B cell (primary cell): Measurements from ENCODE around the gene TRAF3. TPM values are rescaled to one million over a fixed set of nuclear protein-coding genes. Genes with fewer than 3 reads are reported as not detected.

Source experiments
- ATAC-seq: fragments of 200-7000 bp; cut with Tn5 transposase; one replicate; pipeline ENCODE4 v1.10.0; 2021; ENCODE audit warnings: low read depth, mild to moderate bottlenecking, moderate number of reproducible peaks, moderate library complexity
- CTCF ChIA-PET: fragments of 350-600 bp; sonication (Branson Sonifier 250); formaldehyde crosslinking; loops from one replicate; lab custom pipeline; 2021; ENCODE audit warnings: antibody characterized with exemption, inconsistent platforms; lab: Charles Lee
- POLR2A ChIA-PET: fragments of 350-600 bp; sonication (Branson Sonifier 250); formaldehyde crosslinking; loops from one replicate; lab custom pipeline; 2021; ENCODE audit warnings: antibody characterized with exemption; lab: Charles Lee
- DNase-seq: peaks from one replicate; pipeline ENCODE4 v3.0.0; 2013
- H2AFZ ChIP-seq: 2 replicates; pipeline ENCODE4 v1.6.1; 2012; ENCODE audit warnings: mild to moderate bottlenecking, low read depth, low read length; ENCODE audit not compliant: insufficient read depth, poor library complexity, severe bottlenecking
- H3K27ac ChIP-seq, 2 donors: 1 replicate in 1 of 2; 2 replicates in 1 of 2; pipeline ENCODE4 v1.5.1; 2012 to 2013; ENCODE audit warnings: low read length in 2 of 2, mild to moderate bottlenecking in 2 of 2, moderate library complexity in 1 of 2
- H3K27me3 ChIP-seq, 4 experiments: fragments of 200-600 bp in 1 of 4; sonication (generic) in 1 of 4; replicated peaks in 1 of 4; 1 replicate in 2 of 4; 2 replicates in 2 of 4; pipeline versions ENCODE4 v1.6.1 to v1.7.0; 2013 to 2016; ENCODE audit warnings: low read length in 3 of 4, mild to moderate bottlenecking in 2 of 4, mixed read lengths in 1 of 4, moderate library complexity in 1 of 4; ENCODE audit not compliant: insufficient read depth in 4 of 4, control insufficient read depth in 3 of 4; ENCODE audit errors: control extremely low read depth in 1 of 4
- H3K36me3 ChIP-seq, 2 experiments: replicated peaks in 1 of 2; 1 replicate in 1 of 2; 2 replicates in 1 of 2; pipeline versions ENCODE4 v1.6.1 to v1.7.1; 2013; ENCODE audit warnings: low read length in 1 of 2; ENCODE audit not compliant: insufficient read depth in 2 of 2, control insufficient read depth in 1 of 2; ENCODE audit errors: control extremely low read depth in 1 of 2, extremely low read depth in 1 of 2
- H3K4me1 ChIP-seq, 2 donors: fragments of 200-600 bp in 1 of 2; sonication (generic) in 1 of 2; 1 replicate in 1 of 2; 2 replicates in 1 of 2; pipeline versions ENCODE4 v1.5.1 to v1.6.1; 2013 to 2017; ENCODE audit warnings: low read length in 2 of 2; ENCODE audit not compliant: control insufficient read depth in 2 of 2, insufficient read depth in 2 of 2
- H3K4me2 ChIP-seq: replicated peaks from 2 replicates; pipeline ENCODE3; 2012; ENCODE audit warnings: mild to moderate bottlenecking, low read depth, low read length; ENCODE audit not compliant: poor library complexity, severe bottlenecking
- H3K4me3 ChIP-seq, 5 experiments: fragments of 200-600 bp in 1 of 5; sonication (generic) in 1 of 5; 1 replicate in 3 of 5; 2 replicates in 2 of 5; pipeline versions ENCODE4 v1.5.1 to v1.7.0; 2011 to 2016; ENCODE audit warnings: low read length in 4 of 5, mild to moderate bottlenecking in 4 of 5, low read depth in 2 of 5, control low read depth in 1 of 5, moderate library complexity in 1 of 5; ENCODE audit not compliant: insufficient read depth in 1 of 5; ENCODE audit errors: control extremely low read depth in 1 of 5, extremely low read depth in 1 of 5
- H3K79me2 ChIP-seq: fragments of 200-600 bp; sonication (generic); one replicate; pipeline ENCODE4 v1.6.0; 2016; ENCODE audit warnings: low read length; ENCODE audit not compliant: control insufficient read depth, insufficient read depth
- H3K9ac ChIP-seq: fragments of 200-600 bp; sonication (generic); 2 replicates; pipeline ENCODE4 v1.6.1; 2017; ENCODE audit warnings: mild to moderate bottlenecking, low read length, moderate library complexity
- H3K9me3 ChIP-seq, 3 donors: one replicate each; pipeline versions ENCODE4 v1.6.1 to v1.7.1; 2013; ENCODE audit warnings: low read length in 2 of 3; ENCODE audit not compliant: control insufficient read depth in 2 of 3, insufficient read depth in 1 of 3; ENCODE audit errors: control extremely low read depth in 1 of 3
- H4K20me1 ChIP-seq: 2 replicates; pipeline ENCODE4 v1.6.0; 2012; ENCODE audit warnings: mild to moderate bottlenecking, low read length; ENCODE audit not compliant: insufficient read depth, control insufficient read depth, poor library complexity, severe bottlenecking
- H3K27ac Mint-ChIP-seq: one replicate; pipeline ENCODE4 v1.8.0; 2021; ENCODE audit warnings: mixed read lengths
- H3K27me3 Mint-ChIP-seq: one replicate; pipeline ENCODE4 v1.8.0; 2021; ENCODE audit warnings: mixed read lengths
- H3K4me1 Mint-ChIP-seq: one replicate; pipeline ENCODE4 v1.8.0; 2021; ENCODE audit warnings: mixed read lengths
- H3K4me3 Mint-ChIP-seq: one replicate; pipeline ENCODE4 v1.8.0; 2021; ENCODE audit warnings: mixed read lengths
- H3K9me3 Mint-ChIP-seq: one replicate; pipeline ENCODE4 v1.8.0; 2022; ENCODE audit warnings: mixed read lengths; ENCODE audit not compliant: insufficient read depth
- CTCF ChIP-seq: fragments of 200-600 bp; IDR thresholded peaks from one replicate; pipeline ENCODE4 v1.8.0; 2022; ENCODE audit warnings: antibody characterized with exemption, mild to moderate bottlenecking
- EZH2 ChIP-seq: IDR thresholded peaks from 2 replicates; pipeline ENCODE4 v1.6.1; 2012; ENCODE audit warnings: borderline replicate concordance, low read depth, mild to moderate bottlenecking, moderate library complexity, low read length; ENCODE audit not compliant: insufficient read depth, poor library complexity, severe bottlenecking
- WGBS: methylation state at CpG from one replicate; pipeline ENCODE4 v1.1.5; 2013; ENCODE audit warnings: missing lambda C conversion rate; ENCODE audit not compliant: insufficient coverage; 5-methylcytosine and 5-hydroxymethylcytosine counted together
- intact Hi-C: fragments of 100-400 bp; cut with micrococcal nuclease; formaldehyde crosslinking; loops from one replicate; pipeline ENCODE4 v1.10.0; 2022
- polyA plus RNA-seq: library from polyadenylated mRNA; depleted of rRNA; stranded (reverse); fragments of >200 nt; gene quantifications from 2 replicates; pipeline ENCODE4 v1.2.3, GENCODE V29; 2012
- total RNA-seq, 2 donors: library from RNA; stranded (reverse); fragments of 120-200 nt in 1 of 2; gene quantifications; 1 replicate in 1 of 2; 2 replicates in 1 of 2; pipeline versions ENCODE4 v1.2.3 to v1.2.4, GENCODE V29; 2013 to 2022

The TRAF3 gene
- total and polyA plus RNA-seq, 2 donors (not counting 1 experiment from before 2014, with no cell fraction given): 42.8 to 89.8 TPM

- no peaks in the 10 kb centered on the region for H3K36me3 ChIP-seq
- H4K20me1 ChIP-seq: no peaks in the 10 kb centered on the region
- H3K4me1 Mint-ChIP-seq: peaks cover 18% of the 10 kb centered on the region
- no peaks in the 10 kb centered on the region for H3K27me3 ChIP-seq
- intact Hi-C loops: no loop called here
- no peak overlapping the region for H3K27ac ChIP-seq
- H2AFZ ChIP-seq: no peak overlapping the region
- POLR2A ChIA-PET: interaction anchor here (0.5 kb wide), 1 partner anchor 470 kb away, joined by 4 read pairs; no protein-coding TSS in a partner anchor
- H3K9ac ChIP-seq: no peak overlapping the region
- ATAC-seq (no peak), DNase-seq (no peak)
- H3K4me2 ChIP-seq: no peak overlapping the region
- H3K79me2 ChIP-seq: no peaks in the 10 kb centered on the region
- H3K4me3 ChIP-seq: no peak overlapping the region
- CTCF ChIA-PET: no interaction called here
- H3K27me3 Mint-ChIP-seq: no peaks in the 10 kb centered on the region
- WGBS: 98% methylated on average over 32 of the region's 33 CpGs
- H3K9me3 Mint-ChIP-seq: no peaks in the 10 kb centered on the region
- no peak overlapping the region for H3K27ac Mint-ChIP-seq
- H3K4me3 Mint-ChIP-seq: no peak overlapping the region
- H3K9me3 ChIP-seq: no peaks in the 10 kb centered on the region
- TF ChIP-seq EZH2 (no peak), CTCF (no peak)
- peaks cover 10 to 12% of the 10 kb centered on the region in 2 donors for H3K4me1 ChIP-seq
Observed at GRCh38 chr14:102749393-102750305, 27.6 kb upstream of the TRAF3 start.

- Mint-ChIP-seq H3K9me3 (no peaks in the 10 kb centered on the region), H3K27ac (no peak overlapping the region), H3K4me3 (no peak overlapping the region), H3K27me3 (no peaks in the 10 kb centered on the region), H3K4me1 (peaks cover 25% of the 10 kb centered on the region)
- intact Hi-C loops: no loop called here
- 96% methylated on average over 14 of the region's 14 CpGs for WGBS
- no peaks in the 10 kb centered on the region for H4K20me1 ChIP-seq
- H3K4me3 ChIP-seq: no peak overlapping the region
- POLR2A ChIA-PET: no interaction called here
- no peaks in the 10 kb centered on the region for H3K27me3 ChIP-seq
- H3K9ac ChIP-seq: no peak overlapping the region
- TF ChIP-seq EZH2 (no peak), CTCF (no peak)
- peaks cover 18 to 19% of the 10 kb centered on the region in 2 donors for H3K4me1 ChIP-seq
- H3K4me2 ChIP-seq: no peak overlapping the region
- H3K36me3 ChIP-seq: no peaks in the 10 kb centered on the region
- H3K9me3 ChIP-seq: no peaks in the 10 kb centered on the region
- ATAC-seq: no peak
- CTCF ChIA-PET: no interaction called here
- H3K79me2 ChIP-seq: no peaks in the 10 kb centered on the region
- H2AFZ ChIP-seq: no peak overlapping the region
- no peak overlapping the region for H3K27ac ChIP-seq
- DNase-seq: no peak
Observed at GRCh38 chr14:102750376-102750775, 26.9 kb upstream of the TRAF3 start.
